Lower lobe of right lung (tissue), 2 donors: Measurements from ENCODE around the gene GPR101. TPM values are rescaled to one million over a fixed set of nuclear protein-coding genes. Genes with fewer than 3 reads are reported as not detected.
"Not testable (repeated sequence)": the region's sequence is repeated elsewhere in the genome, so short reads cannot be mapped to it uniquely, and the experiment has no call there.

Source experiments
- ATAC-seq, 2 donors: fragments of 200-7000 bp; cut with Tn5 transposase; one replicate each; pipeline ENCODE4 v1.9.1; 2020 to 2022; ENCODE audit warnings: mild to moderate bottlenecking in 2 of 2, moderate library complexity in 2 of 2
- DNase-seq: peaks from one replicate; pipeline ENCODE4 v3.0.0-alpha.2; 2020
- H3K27ac ChIP-seq: fragments of 200-600 bp; one replicate; pipeline ENCODE4 v1.8.0; 2022
- H3K27me3 ChIP-seq: fragments of 200-600 bp; one replicate; pipeline ENCODE4 v1.8.0; 2022; ENCODE audit warnings: low read depth
- H3K36me3 ChIP-seq: fragments of 200-600 bp; one replicate; pipeline ENCODE4 v1.8.0; 2022; ENCODE audit warnings: mild to moderate bottlenecking
- H3K4me1 ChIP-seq: fragments of 200-600 bp; one replicate; pipeline ENCODE4 v1.8.0; 2022
- H3K4me3 ChIP-seq: fragments of 200-600 bp; one replicate; pipeline ENCODE4 v1.8.0; 2022; ENCODE audit warnings: mild to moderate bottlenecking
- H3K9me3 ChIP-seq: fragments of 200-600 bp; one replicate; pipeline ENCODE4 v1.8.0; 2022
- CTCF ChIP-seq: fragments of 200-600 bp; IDR thresholded peaks from one replicate; pipeline ENCODE4 v1.8.0; 2022; ENCODE audit warnings: antibody characterized with exemption, mild to moderate bottlenecking
- intact Hi-C: fragments of 100-400 bp; cut with DNase I; formaldehyde crosslinking; loops from one replicate; pipeline ENCODE4 v1.11.0; 2022
- total RNA-seq: library from RNA; stranded (reverse); fragmentation: NEBNext Ultra II Directional; extraction: Animal tissue kit (Norgen Biotek cat#: 25700); gene quantifications from one replicate; pipeline ENCODE4 v1.2.1, GENCODE V29; 2021
- donor health status: DM: no; HTN: yes; CAD: no; lungs with severe emphysema.

GPR101 gene
- total RNA-seq, 1 donor from 2014 or later: not detected

GRCh38 chrX:137032341-137032694 is 1.5 kb downstream of the GPR101 start:
- TF ChIP-seq CTCF: no peak
- Histone ChIP-seq H3K36me3 (no peaks in the 10 kb centered on the region), H3K4me3 (peak overlapping the region; percentile 41), H3K27ac (no peak overlapping the region), H3K4me1 (peaks cover 7% of the 10 kb centered on the region), H3K9me3 (no peaks in the 10 kb centered on the region), H3K27me3 (peaks cover 21% of the 10 kb centered on the region)
- ATAC-seq (no peak), DNase-seq (no peak)
- intact Hi-C loops: no loop called here

GRCh38 chrX:137031517-137032340 is 2.1 kb downstream of the GPR101 start:
- Histone ChIP-seq H3K36me3 (no peaks in the 10 kb centered on the region), H3K4me1 (peaks cover 7% of the 10 kb centered on the region), H3K27ac (no peak overlapping the region), H3K9me3 (no peaks in the 10 kb centered on the region), H3K27me3 (peaks cover 21% of the 10 kb centered on the region), H3K4me3 (peak overlapping the region; percentile 41)
- DNase-seq (no peak), ATAC-seq (peak; percentile 30 to 43)
- TF ChIP-seq CTCF: no peak
- intact Hi-C loops: no loop called here

GRCh38 chrX:137031039-137031438 is 2.8 kb downstream of the GPR101 start:
- Histone ChIP-seq H3K27me3 (peaks cover 21% of the 10 kb centered on the region), H3K4me3 (no peak overlapping the region), H3K36me3 (no peaks in the 10 kb centered on the region), H3K4me1 (peaks cover 7% of the 10 kb centered on the region), H3K9me3 (no peaks in the 10 kb centered on the region), H3K27ac (no peak overlapping the region)
- no peak for TF ChIP-seq CTCF
- no peak for DNase-seq
- no peak for ATAC-seq
- intact Hi-C loops: no loop called here

DNA sequence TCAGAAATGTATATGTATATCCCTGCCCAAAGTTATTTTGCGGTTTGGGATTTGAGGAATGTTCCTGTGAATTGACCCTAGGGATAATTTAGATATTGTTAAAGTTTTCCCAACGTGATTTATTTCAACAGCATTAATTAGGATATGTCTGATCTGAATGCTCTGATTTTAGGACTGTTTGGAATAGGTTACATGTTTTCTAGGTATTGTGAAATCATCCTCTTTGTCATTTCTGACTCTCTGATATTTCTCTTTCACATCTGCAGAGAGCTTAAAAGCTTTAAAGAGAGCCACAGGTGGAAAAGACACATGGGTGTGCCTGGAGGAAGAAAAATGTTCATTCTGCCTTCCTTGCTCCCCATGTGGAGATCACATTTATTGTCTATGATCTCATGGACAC is 5.1 kb downstream of the GPR101 start:
- Histone ChIP-seq H3K9me3 (no peaks in the 10 kb centered on the region), H3K4me1 (peaks cover 7% of the 10 kb centered on the region), H3K27ac (no peak overlapping the region), H3K4me3 (no peak overlapping the region), H3K36me3 (no peaks in the 10 kb centered on the region), H3K27me3 (peaks cover 17% of the 10 kb centered on the region)
- DNase-seq (no peak), ATAC-seq (no peak)
- no peak for TF ChIP-seq CTCF
- intact Hi-C loops: no loop called here

DNA sequence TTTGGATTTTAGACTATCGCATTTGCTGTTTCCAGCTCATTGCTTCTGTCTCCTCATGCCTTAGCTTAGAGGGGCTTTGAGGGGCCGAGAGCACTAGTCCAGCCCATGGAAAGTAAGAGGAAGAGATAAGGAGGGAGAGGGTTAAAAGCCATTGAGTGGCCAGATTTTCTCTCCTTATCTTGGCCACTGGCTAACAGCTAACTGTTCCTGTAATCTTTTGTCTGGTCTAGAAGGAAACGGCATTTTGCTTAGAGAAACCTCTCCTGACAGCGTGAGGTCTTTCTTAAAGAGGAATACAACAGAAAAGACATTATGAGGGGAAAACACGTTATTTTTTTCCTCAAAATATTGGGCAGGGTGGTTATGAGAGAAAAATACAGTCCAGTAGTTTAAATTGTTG is 7.9 kb downstream of the GPR101 start:
- Histone ChIP-seq H3K9me3 (no peaks in the 10 kb centered on the region), H3K4me3 (no peak overlapping the region), H3K27me3 (peaks cover 4% of the 10 kb centered on the region), H3K4me1 (no peaks in the 10 kb centered on the region), H3K36me3 (no peaks in the 10 kb centered on the region), H3K27ac (no peak overlapping the region)
- TF ChIP-seq CTCF: no peak
- intact Hi-C loops: no loop called here
- ATAC-seq: no peak
- DNase-seq: no peak

DNA sequence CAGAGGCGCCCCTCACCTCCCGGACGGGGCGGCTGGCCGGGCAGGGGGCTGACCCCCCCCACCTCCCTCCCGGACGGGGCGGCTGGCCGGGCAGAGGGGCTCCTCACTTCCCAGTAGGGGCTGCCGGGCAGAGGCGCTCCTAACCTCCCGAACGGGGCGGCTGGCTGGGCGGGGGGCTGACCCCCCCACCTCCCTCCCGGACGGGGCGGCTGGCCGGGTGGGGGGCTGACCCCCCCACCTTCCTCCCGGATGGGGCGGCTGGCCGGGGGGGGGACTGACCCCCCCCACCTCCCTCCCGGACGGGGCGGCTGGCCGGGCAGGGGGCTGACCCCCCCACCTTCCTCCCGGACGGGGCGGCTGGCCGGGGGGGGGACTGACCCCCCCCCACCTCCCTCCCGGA is 33.6 kb downstream of the GPR101 start:
- H3K27me3 ChIP-seq, H3K4me1 ChIP-seq, H3K9me3 ChIP-seq, H3K27ac ChIP-seq, intact Hi-C loops, ATAC-seq, H3K36me3 ChIP-seq, H3K4me3 ChIP-seq, DNase-seq: not testable (repeated sequence)
